Smooth muscle cell (in vitro differentiated cells): ENCODE results near the gene OSER1. TPM values are rescaled to one million over a fixed set of nuclear protein-coding genes. Genes with fewer than 3 reads are reported as not detected.

Experiments
- DNase-seq: peaks from one replicate; lab custom pipeline; 2025; ENCODE audit not compliant: unreplicated experiment; lab: John Stamatoyannopoulos, UW
- H2AFZ ChIP-seq: fragments of 200-600 bp; sonication (generic); 2 replicates; pipeline ENCODE4 v1.6.0; 2016; ENCODE audit warnings: antibody characterized with exemption, low read depth, mild to moderate bottlenecking
- H3F3A ChIP-seq: fragments of 200-600 bp; sonication (generic); 2 replicates; pipeline ENCODE4 v1.6.0; 2017; ENCODE audit warnings: antibody characterized with exemption, low read depth
- H3K27ac ChIP-seq: fragments of 200-600 bp; sonication (generic); 2 replicates; pipeline ENCODE4 v1.5.1; 2016; ENCODE audit warnings: low read depth, mild to moderate bottlenecking
- H3K27me3 ChIP-seq: fragments of 200-600 bp; sonication (generic); 2 replicates; pipeline ENCODE4 v1.6.1; 2016; ENCODE audit warnings: low read depth, mild to moderate bottlenecking
- H3K36me3 ChIP-seq: fragments of 200-600 bp; sonication (generic); 2 replicates; pipeline ENCODE4 v1.5.1; 2016; ENCODE audit warnings: low read depth
- H3K4me1 ChIP-seq: fragments of 200-600 bp; sonication (generic); 2 replicates; pipeline ENCODE4 v1.5.1; 2016; ENCODE audit warnings: low read depth
- H3K4me2 ChIP-seq: fragments of 200-600 bp; sonication (generic); 2 replicates; pipeline ENCODE4 v1.6.0; 2016; ENCODE audit warnings: mild to moderate bottlenecking
- H3K4me3 ChIP-seq: fragments of 200-600 bp; sonication (generic); 2 replicates; pipeline ENCODE4 v1.5.1; 2016; ENCODE audit warnings: mild to moderate bottlenecking
- H3K79me2 ChIP-seq: fragments of 200-600 bp; sonication (generic); 2 replicates; pipeline ENCODE4 v1.6.0; 2016; ENCODE audit warnings: low read depth, mild to moderate bottlenecking
- H3K9ac ChIP-seq: fragments of 200-600 bp; sonication (generic); 2 replicates; pipeline ENCODE4 v1.6.0; 2016; ENCODE audit warnings: low read depth
- H3K9me3 ChIP-seq: fragments of 200-600 bp; sonication (generic); replicated peaks from 2 replicates; pipeline ENCODE4 v1.5.1; 2016; ENCODE audit warnings: low read depth
- H4K20me1 ChIP-seq: fragments of 200-600 bp; sonication (generic); 2 replicates; pipeline ENCODE4 v1.6.0; 2016; ENCODE audit warnings: low read depth
- CTCF ChIP-seq: fragments of 200-600 bp; sonication (generic); IDR thresholded peaks from 2 replicates; pipeline ENCODE4 v1.5.1; 2017; ENCODE audit warnings: borderline replicate concordance, mild to moderate bottlenecking, antibody characterized with exemption; ENCODE audit not compliant: insufficient read depth, poor library complexity, severe bottlenecking
- WGBS: methylation state at CpG from one replicate; pipeline ENCODE4 v1.1.7; 2016; ENCODE audit warnings: low lambda C conversion rate; 5-methylcytosine and 5-hydroxymethylcytosine counted together
- polyA plus RNA-seq: library from polyadenylated mRNA; unstranded; fragments of >200 nt; fragmentation: Nextera tagmentation; extraction: Ambion mirVana; gene quantifications from 2 replicates; pipeline ENCODE4 v1.2.1, GENCODE V29; 2016
- total RNA-seq: library from RNA; depleted of rRNA; stranded (reverse); fragments of >200 nt; gene quantifications from 2 replicates; pipeline ENCODE4 v1.2.3, GENCODE V29; 2014

Gene OSER1
- total and polyA plus RNA-seq, 2 experiments from 2014 or later: 33.1 to 42.3 TPM

- H3K9ac ChIP-seq: no peak overlapping the region
- no peak for TF ChIP-seq CTCF
- no peaks in the 10 kb centered on the region for H3K27me3 ChIP-seq
- no peak overlapping the region for H3K4me3 ChIP-seq
- H3F3A ChIP-seq: no peaks in the 10 kb centered on the region
- DNase-seq: no peak
- no peaks in the 10 kb centered on the region for H3K36me3 ChIP-seq
- no peak overlapping the region for H2AFZ ChIP-seq
- H4K20me1 ChIP-seq: no peaks in the 10 kb centered on the region
- H3K27ac ChIP-seq: no peak overlapping the region
- no peak overlapping the region for H3K4me2 ChIP-seq
- WGBS: 97% methylated on average over 56 of the region's 56 CpGs
- H3K79me2 ChIP-seq: no peaks in the 10 kb centered on the region
- no peaks in the 10 kb centered on the region for H3K4me1 ChIP-seq
- H3K9me3 ChIP-seq: no peaks in the 10 kb centered on the region
Observed at GRCh38 chr20:44160133-44160532, 50.4 kb downstream of the OSER1 start.

GRCh38 chr20:44159711-44160110 lies 50.9 kb downstream of the OSER1 start:
- WGBS: 98% methylated on average over 43 of the region's 50 CpGs
- Histone ChIP-seq H3K4me1 (no peaks in the 10 kb centered on the region), H3K27ac (no peak overlapping the region), H2AFZ (no peak overlapping the region), H3K79me2 (no peaks in the 10 kb centered on the region), H3K36me3 (no peaks in the 10 kb centered on the region), H3F3A (no peaks in the 10 kb centered on the region), H3K4me2 (no peak overlapping the region), H3K4me3 (no peak overlapping the region), H3K9me3 (no peaks in the 10 kb centered on the region), H3K9ac (no peak overlapping the region), H3K27me3 (no peaks in the 10 kb centered on the region), H4K20me1 (no peaks in the 10 kb centered on the region)
- no peak for TF ChIP-seq CTCF
- DNase-seq: no peak

GRCh38 chr20:44159125-44159524 lies 51.4 kb downstream of the OSER1 start:
- no peak for DNase-seq
- Histone ChIP-seq H3K27ac (no peak overlapping the region), H4K20me1 (no peaks in the 10 kb centered on the region), H2AFZ (no peak overlapping the region), H3K4me3 (no peak overlapping the region), H3K9ac (no peak overlapping the region), H3K36me3 (no peaks in the 10 kb centered on the region), H3K79me2 (no peaks in the 10 kb centered on the region), H3K4me1 (peaks cover under 1% of the 10 kb centered on the region), H3K27me3 (no peaks in the 10 kb centered on the region), H3K9me3 (no peaks in the 10 kb centered on the region), H3K4me2 (no peak overlapping the region), H3F3A (no peaks in the 10 kb centered on the region)
- TF ChIP-seq CTCF: no peak
- WGBS: 100% methylated on average over 2 of the region's 2 CpGs

GRCh38 chr20:44157061-44157460 lies 53.5 kb downstream of the OSER1 start:
- Histone ChIP-seq H2AFZ (no peak overlapping the region), H3K79me2 (no peaks in the 10 kb centered on the region), H3K27me3 (no peaks in the 10 kb centered on the region), H3K9me3 (no peaks in the 10 kb centered on the region), H4K20me1 (no peaks in the 10 kb centered on the region), H3F3A (no peaks in the 10 kb centered on the region), H3K4me2 (no peak overlapping the region), H3K4me3 (no peak overlapping the region), H3K27ac (no peak overlapping the region), H3K9ac (no peak overlapping the region), H3K36me3 (no peaks in the 10 kb centered on the region), H3K4me1 (peaks cover 3% of the 10 kb centered on the region)
- TF ChIP-seq CTCF: no peak
- WGBS: 96% methylated on average over 5 of the region's 5 CpGs
- DNase-seq: no peak
